Measurements from ENCODE around the gene ADA. TPM values are rescaled to one million over a fixed set of nuclear protein-coding genes. Genes with fewer than 3 reads are reported as not detected.
A peak's percentile ranks its signal among the peaks of the same experiment; 100 is the strongest.

The ADA gene
- total RNA-seq, 2 donors from 2014 or later: 6.3 to 16.7 TPM

DNA sequence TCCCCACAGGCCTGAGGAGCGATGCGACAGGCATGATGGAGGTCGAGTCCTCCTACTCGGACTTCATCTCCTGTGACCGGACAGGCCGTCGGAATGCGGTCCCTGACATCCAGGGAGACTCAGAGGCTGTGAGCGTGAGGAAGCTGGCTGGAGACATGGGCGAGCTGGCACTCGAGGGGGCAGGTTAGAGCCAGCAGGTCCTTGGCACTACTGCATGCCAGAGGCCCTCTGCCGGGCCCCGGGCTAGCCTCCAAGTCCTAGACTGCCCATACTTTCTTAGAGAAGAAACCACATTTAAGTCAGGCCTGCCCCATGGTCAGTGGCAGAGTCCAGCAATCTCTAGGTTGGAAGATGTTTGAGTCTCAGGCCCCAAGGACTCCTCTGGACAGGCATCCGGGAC lies 37.0 kb downstream of the ADA start:
- Histone ChIP-seq H3K4me3 (no peak overlapping the region), H3K36me3 (peaks cover 60% of the 10 kb centered on the region), H3K4me1 (peaks cover 0 to 63% of the 10 kb centered on the region in 2 donors), H3K27ac (peak overlapping the region; percentile 68 to 75), H3K27me3 (no peaks in the 10 kb centered on the region), H3K9me3 (no peaks in the 10 kb centered on the region)
- TF ChIP-seq, protein P1, sequence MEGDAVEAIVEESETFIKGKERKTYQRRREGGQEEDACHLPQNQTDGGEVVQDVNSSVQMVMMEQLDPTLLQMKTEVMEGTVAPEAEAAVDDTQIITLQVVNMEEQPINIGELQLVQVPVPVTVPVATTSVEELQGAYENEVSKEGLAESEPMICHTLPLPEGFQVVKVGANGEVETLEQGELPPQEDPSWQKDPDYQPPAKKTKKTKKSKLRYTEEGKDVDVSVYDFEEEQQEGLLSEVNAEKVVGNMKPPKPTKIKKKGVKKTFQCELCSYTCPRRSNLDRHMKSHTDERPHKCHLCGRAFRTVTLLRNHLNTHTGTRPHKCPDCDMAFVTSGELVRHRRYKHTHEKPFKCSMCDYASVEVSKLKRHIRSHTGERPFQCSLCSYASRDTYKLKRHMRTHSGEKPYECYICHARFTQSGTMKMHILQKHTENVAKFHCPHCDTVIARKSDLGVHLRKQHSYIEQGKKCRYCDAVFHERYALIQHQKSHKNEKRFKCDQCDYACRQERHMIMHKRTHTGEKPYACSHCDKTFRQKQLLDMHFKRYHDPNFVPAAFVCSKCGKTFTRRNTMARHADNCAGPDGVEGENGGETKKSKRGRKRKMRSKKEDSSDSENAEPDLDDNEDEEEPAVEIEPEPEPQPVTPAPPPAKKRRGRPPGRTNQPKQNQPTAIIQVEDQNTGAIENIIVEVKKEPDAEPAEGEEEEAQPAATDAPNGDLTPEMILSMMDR (IDR thresholded peaks at IDR 0.05): no peak
- DNase-seq (ENCODE audit: low spot score): no peak

DNA sequence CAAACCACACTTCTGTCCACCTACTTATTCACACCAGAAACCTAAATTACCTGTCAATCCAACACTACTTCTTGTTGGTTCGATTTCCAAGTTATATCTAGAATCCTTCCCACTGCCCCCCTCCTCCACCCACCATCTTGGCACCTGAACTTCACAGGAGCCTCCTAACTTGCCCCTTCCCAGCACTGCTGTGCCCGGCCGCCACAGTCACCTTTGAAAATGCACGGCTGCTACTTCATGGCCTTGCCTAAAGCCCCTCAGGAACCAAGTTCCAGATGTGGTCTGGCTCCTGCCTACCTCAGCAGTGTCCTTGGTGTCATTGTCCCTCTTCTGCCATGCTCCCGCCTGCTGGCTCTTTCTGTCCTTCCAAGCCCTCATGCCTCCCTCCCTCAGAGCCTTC lies 37.9 kb downstream of the ADA start:
- Histone ChIP-seq H3K27ac (peak overlapping the region; percentile 68 to 75), H3K36me3 (peaks cover 51% of the 10 kb centered on the region), H3K27me3 (no peaks in the 10 kb centered on the region), H3K4me1 (peaks cover 0 to 71% of the 10 kb centered on the region in 2 donors), H3K9me3 (no peaks in the 10 kb centered on the region), H3K4me3 (no peak overlapping the region)
- DNase-seq (ENCODE audit: low spot score): no peak
- TF ChIP-seq, protein P1 (IDR thresholded peaks at IDR 0.05): no peak

DNA sequence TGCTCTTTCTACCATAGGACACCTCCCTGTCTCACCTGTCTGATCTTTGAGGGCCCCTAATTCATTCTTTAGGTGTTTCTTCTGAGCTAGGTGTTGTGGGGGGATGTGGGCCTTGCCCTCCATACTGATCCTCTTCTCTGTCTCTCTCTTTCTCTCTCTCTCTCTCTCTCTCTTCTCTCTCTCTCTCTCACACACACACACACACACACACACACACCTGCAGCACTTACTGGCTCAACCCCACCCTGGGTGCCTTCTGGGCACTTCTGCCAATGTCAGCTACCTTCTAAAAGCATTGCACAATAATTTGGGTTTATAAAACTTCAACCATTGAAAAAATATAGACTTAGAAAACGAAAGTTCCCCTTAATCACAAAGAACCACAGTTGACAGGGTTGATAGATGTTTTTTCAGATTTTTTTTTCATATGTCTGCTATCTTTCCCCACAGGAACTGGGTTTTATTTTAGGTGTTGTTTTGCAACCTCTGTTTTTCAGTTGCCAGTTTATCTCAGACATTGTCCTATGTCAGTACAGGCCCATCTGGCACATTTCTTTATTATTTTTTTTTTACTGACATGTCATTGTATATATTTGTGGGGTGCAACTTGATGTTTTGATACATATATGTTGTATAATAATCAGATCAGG lies 41.1 kb downstream of the ADA start:
- H3K4me1 ChIP-seq: peaks cover 0 to 44% of the 10 kb centered on the region in 2 donors
- H3K27ac ChIP-seq: peak overlapping the region; percentile 84 to 87
- no peak overlapping the region for H3K4me3 ChIP-seq
- no peaks in the 10 kb centered on the region for H3K27me3 ChIP-seq
- peaks cover 28% of the 10 kb centered on the region for H3K36me3 ChIP-seq
- no peaks in the 10 kb centered on the region for H3K9me3 ChIP-seq
- no peak for DNase-seq (ENCODE audit: low spot score)
- TF ChIP-seq, protein P1 (IDR thresholded peaks at IDR 0.05): no peak

DNA sequence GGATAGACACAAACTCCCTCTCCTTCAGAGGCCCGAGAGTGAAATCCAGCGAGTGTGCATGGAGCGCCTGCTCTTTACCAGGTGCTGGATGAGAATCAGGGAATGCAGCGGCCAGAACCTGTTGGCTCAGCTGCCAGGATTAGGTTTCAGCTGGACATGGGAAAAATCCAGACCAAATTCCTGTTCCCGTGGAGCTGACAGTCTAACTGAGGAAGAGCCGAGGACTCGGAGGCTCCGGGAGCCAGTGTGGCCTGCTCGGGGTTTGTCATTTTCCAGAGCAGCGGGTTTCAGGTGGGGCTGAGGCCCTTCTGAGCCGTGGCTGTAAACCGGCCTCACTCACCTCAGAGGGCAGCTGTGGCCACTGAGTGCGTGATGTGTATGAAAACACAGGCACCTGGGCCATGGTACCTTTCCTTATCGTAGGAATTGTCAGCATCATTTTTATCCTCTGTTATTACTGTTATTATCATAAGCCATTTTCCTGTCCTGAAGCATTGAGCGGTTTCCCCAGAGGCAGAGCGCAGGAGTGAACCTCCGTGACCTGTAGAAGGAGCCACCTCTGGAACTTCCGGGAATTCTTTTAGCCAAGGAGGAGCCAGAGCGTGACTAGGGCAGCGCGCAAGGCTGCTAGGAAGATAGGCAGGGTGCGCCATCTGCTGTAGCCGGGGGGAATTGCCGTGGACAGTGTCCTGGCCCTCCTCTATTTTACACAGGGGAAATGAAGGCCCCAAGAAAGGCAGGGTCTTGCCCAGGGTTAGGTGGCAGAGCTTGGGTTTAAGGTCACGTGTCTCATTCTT lies 41.8 kb downstream of the ADA start:
- DNase-seq (ENCODE audit: low spot score): peak; percentile 92
- Histone ChIP-seq H3K27ac (peak overlapping the region; percentile 84 to 87), H3K4me3 (peak overlapping the region in 1 of 2 donors; percentile 17), H3K36me3 (peaks cover 22% of the 10 kb centered on the region), H3K4me1 (peaks cover 0 to 37% of the 10 kb centered on the region in 2 donors), H3K27me3 (no peaks in the 10 kb centered on the region), H3K9me3 (no peaks in the 10 kb centered on the region)
- TF ChIP-seq, protein P1 (IDR thresholded peaks at IDR 0.05): peak; percentile 96 to 98

DNA sequence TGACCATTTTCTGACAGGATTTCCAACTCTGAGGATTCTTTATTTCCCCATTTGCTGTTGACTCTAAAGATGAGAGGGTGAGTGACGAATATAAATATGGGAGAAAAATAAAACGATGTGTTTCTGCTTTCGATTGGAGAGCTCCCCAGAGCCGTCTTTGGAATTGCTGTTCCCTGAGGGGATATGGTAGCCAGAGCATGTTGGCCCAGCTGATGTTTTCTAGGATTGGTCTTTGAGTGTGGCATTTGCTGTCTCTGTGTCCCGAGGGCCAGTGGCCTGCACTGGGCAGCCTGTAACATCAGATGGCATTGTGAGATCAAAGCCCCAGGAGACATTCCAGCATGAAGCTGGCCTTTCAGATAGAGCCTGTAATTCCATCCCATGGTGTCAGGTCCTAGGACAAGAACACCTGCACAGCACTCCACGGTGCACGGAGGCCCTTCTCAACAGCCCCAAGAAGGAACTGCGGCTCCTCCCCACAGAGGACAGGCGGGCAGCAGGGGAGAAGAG lies 42.4 kb downstream of the ADA start:
- peaks cover 0 to 36% of the 10 kb centered on the region in 2 donors for H3K4me1 ChIP-seq
- H3K36me3 ChIP-seq: peaks cover 16% of the 10 kb centered on the region
- no peak for DNase-seq (ENCODE audit: low spot score)
- no peaks in the 10 kb centered on the region for H3K27me3 ChIP-seq
- no peaks in the 10 kb centered on the region for H3K9me3 ChIP-seq
- H3K4me3 ChIP-seq: peak overlapping the region in 1 of 2 donors; percentile 17
- TF ChIP-seq, protein P1 (IDR thresholded peaks at IDR 0.05): no peak
- H3K27ac ChIP-seq: peak overlapping the region; percentile 84 to 87
